HG03135 (cell line): Measurements from ENCODE around the gene SC5D.

Source experiments
- ATAC-seq: cut with Tn5 transposase; IDR thresholded peaks from one replicate; pipeline ENCODE4 v1.9.1; 2021; ENCODE audit warnings: mild to moderate bottlenecking, moderate library complexity; ENCODE audit not compliant: unreplicated experiment

The SC5D gene

DNA sequence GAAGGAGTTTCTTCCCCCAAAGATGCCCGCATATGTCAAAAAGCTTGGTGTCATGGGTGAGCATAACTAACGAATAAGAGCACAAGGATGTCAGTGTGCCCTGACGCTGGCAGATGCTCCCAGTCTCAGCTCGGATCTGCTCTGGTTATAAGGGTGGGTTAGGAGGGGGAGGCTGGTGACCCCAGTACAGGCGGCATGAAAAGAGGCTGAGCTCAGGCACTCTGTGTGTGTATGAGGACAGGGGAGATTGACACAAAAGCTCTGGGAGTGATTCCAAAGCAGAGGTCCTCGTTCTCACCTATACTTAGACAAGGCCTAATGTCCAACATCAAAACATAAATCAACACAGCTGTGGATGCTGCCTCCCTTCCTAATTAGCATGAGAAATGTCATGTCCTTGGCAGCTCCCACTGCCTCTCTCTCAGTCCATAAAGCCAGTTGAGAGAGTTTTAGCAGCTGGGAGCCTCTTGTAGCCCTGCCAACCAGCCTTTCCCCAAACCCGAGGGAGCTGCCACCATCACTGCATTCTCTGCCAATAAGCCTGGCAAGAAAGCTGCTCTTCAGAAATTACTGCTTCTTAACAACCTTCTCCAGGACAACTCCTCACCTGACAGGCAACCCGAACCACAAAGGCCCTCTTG is 59.8 kb downstream of the SC5D start:
- no peak for ATAC-seq

DNA sequence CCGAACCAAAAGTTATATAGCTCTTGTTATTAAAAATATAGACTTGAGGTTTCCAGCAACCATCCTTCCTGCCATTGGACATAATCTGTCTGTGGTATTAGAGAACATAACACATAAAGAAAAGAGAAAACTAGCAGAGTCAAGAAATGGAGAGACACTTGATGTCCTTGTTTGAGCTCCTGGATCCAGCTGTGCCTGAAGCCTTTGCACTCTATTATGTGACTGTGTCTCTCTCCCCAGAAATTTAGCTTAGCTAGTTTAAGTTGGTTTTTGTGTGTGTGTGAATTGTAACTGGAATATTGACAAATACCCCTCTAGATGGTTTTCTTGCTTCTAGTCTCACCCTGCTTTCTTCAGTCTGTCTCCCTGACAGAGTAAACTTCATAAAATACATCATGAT is 61.6 kb downstream of the SC5D start:
- ATAC-seq = no peak

DNA sequence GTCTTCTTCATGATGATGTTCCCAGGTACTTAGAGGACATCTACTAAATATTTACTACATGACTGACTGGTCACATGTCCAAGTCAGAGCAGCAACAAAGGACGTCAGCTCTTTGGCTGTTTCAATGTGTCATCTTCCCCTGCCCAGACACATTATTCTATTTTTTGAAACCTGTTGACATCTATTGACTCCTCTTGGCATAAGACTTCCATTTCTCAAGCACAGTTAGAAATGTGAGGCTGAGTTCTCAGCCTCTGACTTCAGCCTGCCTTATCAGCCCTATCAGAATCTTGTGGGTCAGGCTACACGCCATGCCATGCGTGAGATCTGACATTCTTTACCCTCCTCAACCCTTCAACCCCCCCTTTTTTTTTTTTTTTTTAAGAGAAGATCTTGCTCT is 63.8 kb downstream of the SC5D start:
- ATAC-seq = no peak
